ENCODE results near the gene SLC25A38.
"Not testable (repeated sequence)": the region's sequence is repeated elsewhere in the genome, so short reads cannot be mapped to it uniquely, and the experiment has no call there.

SLC25A38 gene

GRCh38 chr3:39406368-39407258 is 23.4 kb downstream of the SLC25A38 start, which contains the start of gene RPSA:
TSS of gene RPSA (plus strand) at chr3:39406720. CDS start at chr3:39407654, 934 bp downstream.
- in situ Hi-C loops (cut with MboI; ENCODE audit: low sequenced_read_pairs): no loop called here

GRCh38 chr3:39407259-39407629 is 24.1 kb downstream of the SLC25A38 start:
- in situ Hi-C loops (cut with MboI; ENCODE audit: low sequenced_read_pairs): no loop called here

DNA sequence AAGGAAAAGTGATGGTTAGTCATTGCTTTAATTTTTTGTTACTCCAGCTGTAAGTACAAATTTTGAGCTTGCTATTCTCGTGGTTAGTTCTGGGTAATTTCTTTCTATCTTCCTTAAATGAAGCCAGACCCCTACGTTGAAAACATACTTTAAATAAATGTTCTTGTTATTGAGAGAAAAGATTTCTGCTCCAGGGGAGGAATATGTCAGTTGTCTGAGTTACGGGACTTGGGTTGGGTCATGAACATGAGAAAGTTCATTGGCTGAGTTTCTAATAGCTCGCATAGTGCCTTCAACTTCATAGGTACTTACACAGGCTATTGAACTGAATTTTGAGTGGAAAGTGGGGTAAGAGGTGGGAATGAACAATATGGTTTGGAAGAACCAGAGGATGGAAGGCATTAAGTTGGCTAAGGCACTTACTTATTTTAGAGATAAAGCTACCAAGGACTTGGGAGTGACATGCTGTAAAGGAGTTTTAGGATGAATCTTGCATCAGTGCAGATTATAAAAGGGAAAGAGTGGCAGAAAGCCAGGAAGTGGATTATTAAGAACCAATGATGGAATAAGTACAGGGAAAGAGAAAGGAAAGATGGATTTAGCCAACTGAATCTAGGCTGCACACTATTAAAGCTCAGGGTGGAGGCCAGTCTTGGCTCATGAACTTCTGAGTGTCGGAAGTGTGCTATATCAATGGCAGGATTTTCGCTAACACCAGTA is 24.8 kb downstream of the SLC25A38 start:
- in situ Hi-C loops (cut with MboI; ENCODE audit: low sequenced_read_pairs): no loop called here

GRCh38 chr3:39408493-39409372 is 25.6 kb downstream of the SLC25A38 start:
- in situ Hi-C loops (cut with MboI; ENCODE audit: low sequenced_read_pairs): no loop called here

GRCh38 chr3:39409514-39410136 is 26.5 kb downstream of the SLC25A38 start:
- in situ Hi-C loops (cut with MboI; ENCODE audit: low sequenced_read_pairs): no loop called here

- in situ Hi-C loops (cut with MboI; ENCODE audit: low sequenced_read_pairs): no loop called here
Observed at GRCh38 chr3:39410893-39411292, 27.7 kb downstream of the SLC25A38 start.

- in situ Hi-C loops (cut with MboI; ENCODE audit: low sequenced_read_pairs): no loop called here
Observed at GRCh38 chr3:39412668-39413260, 29.6 kb downstream of the SLC25A38 start.

- in situ Hi-C loops (cut with MboI; ENCODE audit: low sequenced_read_pairs): no loop called here
Observed at GRCh38 chr3:39413691-39414420, 30.7 kb downstream of the SLC25A38 start.

GRCh38 chr3:39414421-39414907 is 31.3 kb downstream of the SLC25A38 start:
- in situ Hi-C loops (cut with MboI; ENCODE audit: low sequenced_read_pairs): no loop called here

DNA sequence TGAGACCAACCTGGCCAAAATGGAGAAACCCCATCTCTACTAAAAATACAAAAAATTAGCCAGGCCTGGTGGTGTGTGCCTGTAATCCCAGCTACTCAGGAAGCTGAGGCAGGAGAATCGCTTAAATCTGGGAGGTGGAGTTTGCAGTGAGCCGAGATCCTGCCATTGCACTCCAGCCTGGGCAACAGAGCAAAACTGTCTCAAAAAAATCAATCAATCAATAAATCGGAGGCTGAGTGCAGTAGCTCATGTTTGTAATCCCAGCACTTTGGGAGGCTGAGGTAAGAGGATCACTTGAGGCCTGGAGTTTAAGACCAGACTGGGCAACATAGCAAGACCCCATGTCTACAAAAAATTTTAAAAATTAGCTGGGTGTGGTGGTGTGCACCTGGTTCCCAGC is 32.1 kb downstream of the SLC25A38 start:
- in situ Hi-C loops (cut with MboI; ENCODE audit: low sequenced_read_pairs): not testable (repeated sequence)

GRCh38 chr3:39415983-39416382 is 32.8 kb downstream of the SLC25A38 start:
- in situ Hi-C loops (cut with MboI; ENCODE audit: low sequenced_read_pairs): no loop called here

- in situ Hi-C loops (cut with MboI; ENCODE audit: low sequenced_read_pairs): not testable (repeated sequence)
Observed at GRCh38 chr3:39416998-39417397, 33.8 kb downstream of the SLC25A38 start.

- in situ Hi-C loops (cut with MboI; ENCODE audit: low sequenced_read_pairs): not testable (repeated sequence)
Observed at GRCh38 chr3:39418556-39419225, 35.5 kb downstream of the SLC25A38 start.

- in situ Hi-C loops (cut with MboI; ENCODE audit: low sequenced_read_pairs): no loop called here
Observed at GRCh38 chr3:39419742-39420315, 36.7 kb downstream of the SLC25A38 start.

DNA sequence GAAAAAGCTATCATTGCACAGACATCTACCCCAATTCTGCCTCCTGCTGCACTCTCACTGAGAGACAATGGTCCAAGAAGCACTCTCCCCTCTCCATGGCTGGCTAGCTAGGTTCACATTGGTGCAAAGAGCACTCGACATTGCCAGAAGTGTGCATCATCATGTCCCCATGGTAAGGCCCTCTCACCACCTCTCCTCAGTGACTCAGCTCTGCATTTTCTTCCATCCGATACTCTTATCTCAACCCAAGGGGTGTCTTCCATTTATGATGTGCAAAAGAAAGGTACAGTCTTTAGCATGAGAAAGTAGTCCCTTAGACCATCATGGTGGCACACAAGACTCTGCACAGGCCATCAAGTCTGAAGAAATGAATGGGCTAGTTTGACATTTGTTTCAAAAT is 37.4 kb downstream of the SLC25A38 start:
- in situ Hi-C loops (cut with MboI; ENCODE audit: low sequenced_read_pairs): no loop called here

GRCh38 chr3:39423436-39423970 is 40.3 kb downstream of the SLC25A38 start:
- in situ Hi-C loops (cut with MboI; ENCODE audit: low sequenced_read_pairs): no loop called here

GRCh38 chr3:39426312-39426711 is 43.1 kb downstream of the SLC25A38 start:
- in situ Hi-C loops (cut with MboI; ENCODE audit: low sequenced_read_pairs): no loop called here

DNA sequence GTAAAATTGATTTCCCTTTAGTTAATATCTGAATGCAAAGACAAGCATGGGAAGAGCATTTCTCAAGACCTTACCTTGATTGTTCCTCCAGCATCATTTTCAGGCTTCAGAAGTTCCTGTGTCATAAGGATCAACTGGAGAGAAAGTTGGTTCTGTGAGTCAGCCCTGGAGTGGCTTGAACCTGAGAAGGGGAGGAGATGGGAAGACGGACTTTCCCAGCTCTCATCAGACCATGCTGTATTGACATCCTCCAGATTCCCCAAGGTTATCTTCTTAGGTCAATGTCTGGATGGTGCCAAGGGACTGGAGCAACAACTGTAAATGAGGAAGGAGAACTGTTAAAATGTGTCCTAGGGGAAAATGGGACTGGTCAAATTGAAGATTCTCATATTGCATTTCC is 44.3 kb downstream of the SLC25A38 start:
- in situ Hi-C loops (cut with MboI; ENCODE audit: low sequenced_read_pairs): no loop called here

Measured in HL-60/S4 (cell line).